ENCODE results near the gene CASZ1.

DNA sequence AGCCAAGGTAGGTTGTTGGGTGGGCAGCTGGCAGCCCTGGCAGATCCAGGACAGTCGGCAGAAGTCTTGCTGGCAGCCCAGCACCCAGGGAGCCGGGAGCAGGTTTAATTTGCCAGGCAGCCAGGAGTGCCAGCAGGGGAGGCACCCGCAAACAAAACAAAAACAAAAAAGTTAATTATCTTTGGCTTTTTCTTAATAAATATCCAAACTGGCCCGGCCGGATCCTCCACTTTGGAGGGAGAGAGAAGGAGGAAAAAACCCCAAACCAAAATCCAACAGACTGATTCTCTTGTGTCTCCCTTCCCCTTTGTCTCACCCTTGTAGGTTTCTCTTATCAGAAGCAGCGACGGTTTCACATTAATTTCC lies 97.0 kb downstream of the CASZ1 start:
- TF ChIP-seq, protein P1, sequence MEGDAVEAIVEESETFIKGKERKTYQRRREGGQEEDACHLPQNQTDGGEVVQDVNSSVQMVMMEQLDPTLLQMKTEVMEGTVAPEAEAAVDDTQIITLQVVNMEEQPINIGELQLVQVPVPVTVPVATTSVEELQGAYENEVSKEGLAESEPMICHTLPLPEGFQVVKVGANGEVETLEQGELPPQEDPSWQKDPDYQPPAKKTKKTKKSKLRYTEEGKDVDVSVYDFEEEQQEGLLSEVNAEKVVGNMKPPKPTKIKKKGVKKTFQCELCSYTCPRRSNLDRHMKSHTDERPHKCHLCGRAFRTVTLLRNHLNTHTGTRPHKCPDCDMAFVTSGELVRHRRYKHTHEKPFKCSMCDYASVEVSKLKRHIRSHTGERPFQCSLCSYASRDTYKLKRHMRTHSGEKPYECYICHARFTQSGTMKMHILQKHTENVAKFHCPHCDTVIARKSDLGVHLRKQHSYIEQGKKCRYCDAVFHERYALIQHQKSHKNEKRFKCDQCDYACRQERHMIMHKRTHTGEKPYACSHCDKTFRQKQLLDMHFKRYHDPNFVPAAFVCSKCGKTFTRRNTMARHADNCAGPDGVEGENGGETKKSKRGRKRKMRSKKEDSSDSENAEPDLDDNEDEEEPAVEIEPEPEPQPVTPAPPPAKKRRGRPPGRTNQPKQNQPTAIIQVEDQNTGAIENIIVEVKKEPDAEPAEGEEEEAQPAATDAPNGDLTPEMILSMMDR (IDR thresholded peaks at IDR 0.05): no peak
- no peak for TF ChIP-seq POLR2A (IDR thresholded peaks at IDR 0.05)

All from stomach (tissue), 4 donors.